Measurements from ENCODE around the gene GNB5. TPM values are rescaled to one million over a fixed set of nuclear protein-coding genes. Genes with fewer than 3 reads are reported as not detected.

Gene GNB5
- total RNA-seq, 6 experiments from 2014 or later = 24.1 to 37.1 (median 33.0) TPM

DNA sequence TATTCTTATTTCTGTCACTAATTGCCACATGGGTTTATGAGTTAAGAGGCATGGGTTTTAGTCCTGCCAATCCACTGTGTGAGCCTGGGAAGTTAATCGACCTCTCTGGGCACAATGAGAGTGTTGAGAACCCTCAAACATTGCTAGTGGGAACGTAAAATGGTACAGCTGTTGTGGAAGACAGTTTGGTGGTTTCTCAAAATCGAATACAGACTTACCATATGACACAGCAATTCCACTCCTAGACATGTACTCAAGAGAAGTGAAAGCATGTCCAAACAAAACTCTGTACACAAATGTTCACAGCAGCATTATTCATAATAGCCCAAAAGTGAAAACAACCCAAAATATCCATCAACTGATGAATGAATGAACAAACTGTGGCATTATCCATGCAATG lies 5.7 kb upstream of the GNB5 start:
- Mint-ChIP-seq H3K36me3 (ENCODE audit: low read depth) (no peaks in the 10 kb centered on the region), H3K9me3 (no peaks in the 10 kb centered on the region), H3K4me3 (no peak overlapping the region), H3K27me3 (ENCODE audit: insufficient read depth) (peaks cover 4% of the 10 kb centered on the region), H3K27ac (no peak overlapping the region), H3K4me1 (ENCODE audit: low read depth) (peaks cover 24% of the 10 kb centered on the region)
- TF ChIP-seq, protein P1, sequence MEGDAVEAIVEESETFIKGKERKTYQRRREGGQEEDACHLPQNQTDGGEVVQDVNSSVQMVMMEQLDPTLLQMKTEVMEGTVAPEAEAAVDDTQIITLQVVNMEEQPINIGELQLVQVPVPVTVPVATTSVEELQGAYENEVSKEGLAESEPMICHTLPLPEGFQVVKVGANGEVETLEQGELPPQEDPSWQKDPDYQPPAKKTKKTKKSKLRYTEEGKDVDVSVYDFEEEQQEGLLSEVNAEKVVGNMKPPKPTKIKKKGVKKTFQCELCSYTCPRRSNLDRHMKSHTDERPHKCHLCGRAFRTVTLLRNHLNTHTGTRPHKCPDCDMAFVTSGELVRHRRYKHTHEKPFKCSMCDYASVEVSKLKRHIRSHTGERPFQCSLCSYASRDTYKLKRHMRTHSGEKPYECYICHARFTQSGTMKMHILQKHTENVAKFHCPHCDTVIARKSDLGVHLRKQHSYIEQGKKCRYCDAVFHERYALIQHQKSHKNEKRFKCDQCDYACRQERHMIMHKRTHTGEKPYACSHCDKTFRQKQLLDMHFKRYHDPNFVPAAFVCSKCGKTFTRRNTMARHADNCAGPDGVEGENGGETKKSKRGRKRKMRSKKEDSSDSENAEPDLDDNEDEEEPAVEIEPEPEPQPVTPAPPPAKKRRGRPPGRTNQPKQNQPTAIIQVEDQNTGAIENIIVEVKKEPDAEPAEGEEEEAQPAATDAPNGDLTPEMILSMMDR (IDR thresholded peaks at IDR 0.05) = no peak
- DNase-seq = no peak

DNA sequence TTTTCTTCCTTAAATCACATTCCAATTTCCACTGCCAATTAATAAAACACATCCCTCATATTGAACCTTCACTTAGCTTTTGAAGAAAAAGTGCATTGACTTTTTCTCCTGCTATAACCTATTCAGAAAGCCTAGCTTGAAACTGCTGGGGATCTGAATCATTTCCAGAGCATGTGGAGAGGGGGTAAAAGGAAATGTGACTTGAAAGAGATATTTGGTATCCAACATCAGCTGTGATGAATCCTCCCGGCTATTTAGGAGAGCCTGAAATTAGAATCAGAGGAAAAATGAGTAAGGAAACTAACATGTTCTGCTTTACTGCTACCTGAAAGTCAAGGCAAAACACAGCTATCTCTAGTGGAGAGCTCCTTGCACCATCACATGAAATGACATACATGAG lies 2.6 kb upstream of the GNB5 start:
- TF ChIP-seq, protein P1 (IDR thresholded peaks at IDR 0.05) = no peak

DNA sequence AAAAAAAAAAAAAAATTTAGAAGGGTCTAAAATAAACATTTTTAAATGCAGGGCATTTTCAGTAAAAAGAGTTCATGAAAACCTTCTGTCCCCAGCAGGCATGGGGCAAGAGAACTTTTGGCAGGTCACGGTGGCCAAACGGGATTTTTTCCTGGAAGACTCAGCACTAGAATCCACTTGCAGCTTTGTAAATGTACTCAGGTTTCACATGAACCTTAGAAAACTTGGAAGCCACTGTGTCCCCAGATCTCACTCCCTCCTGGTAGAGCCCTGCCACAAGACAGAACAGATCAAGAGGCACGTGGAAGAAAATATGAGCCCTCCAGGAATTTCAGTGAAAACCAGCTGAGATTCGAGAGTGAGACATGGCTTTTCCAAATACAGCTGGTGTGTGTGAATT lies 2.1 kb upstream of the GNB5 start:
- Mint-ChIP-seq H3K4me3 (peak overlapping the region; percentile 56), H3K27me3 (ENCODE audit: insufficient read depth) (no peaks in the 10 kb centered on the region; the same call in none of the 2 replicates), H3K4me1 (ENCODE audit: low read depth) (peaks cover 22% of the 10 kb centered on the region), H3K36me3 (ENCODE audit: low read depth) (no peaks in the 10 kb centered on the region), H3K27ac (peak overlapping the region; percentile 59), H3K9me3 (no peaks in the 10 kb centered on the region)
- DNase-seq = no peak
- TF ChIP-seq, protein P1 (IDR thresholded peaks at IDR 0.05) = no peak

More for the DNA sequence above, 2.6 kb upstream of the GNB5 start:
- H3K27me3 Mint-ChIP-seq (ENCODE audit: insufficient read depth) = peaks cover under 1% of the 10 kb centered on the region
- peak overlapping the region; percentile 59 for H3K27ac Mint-ChIP-seq
- peaks cover 22% of the 10 kb centered on the region for H3K4me1 Mint-ChIP-seq (ENCODE audit: low read depth)
- peak overlapping the region; percentile 56; the same call in 1 of the 2 replicates for H3K4me3 Mint-ChIP-seq
- H3K36me3 Mint-ChIP-seq (ENCODE audit: low read depth) = no peaks in the 10 kb centered on the region
- no peaks in the 10 kb centered on the region for H3K9me3 Mint-ChIP-seq
- DNase-seq = no peak

DNA sequence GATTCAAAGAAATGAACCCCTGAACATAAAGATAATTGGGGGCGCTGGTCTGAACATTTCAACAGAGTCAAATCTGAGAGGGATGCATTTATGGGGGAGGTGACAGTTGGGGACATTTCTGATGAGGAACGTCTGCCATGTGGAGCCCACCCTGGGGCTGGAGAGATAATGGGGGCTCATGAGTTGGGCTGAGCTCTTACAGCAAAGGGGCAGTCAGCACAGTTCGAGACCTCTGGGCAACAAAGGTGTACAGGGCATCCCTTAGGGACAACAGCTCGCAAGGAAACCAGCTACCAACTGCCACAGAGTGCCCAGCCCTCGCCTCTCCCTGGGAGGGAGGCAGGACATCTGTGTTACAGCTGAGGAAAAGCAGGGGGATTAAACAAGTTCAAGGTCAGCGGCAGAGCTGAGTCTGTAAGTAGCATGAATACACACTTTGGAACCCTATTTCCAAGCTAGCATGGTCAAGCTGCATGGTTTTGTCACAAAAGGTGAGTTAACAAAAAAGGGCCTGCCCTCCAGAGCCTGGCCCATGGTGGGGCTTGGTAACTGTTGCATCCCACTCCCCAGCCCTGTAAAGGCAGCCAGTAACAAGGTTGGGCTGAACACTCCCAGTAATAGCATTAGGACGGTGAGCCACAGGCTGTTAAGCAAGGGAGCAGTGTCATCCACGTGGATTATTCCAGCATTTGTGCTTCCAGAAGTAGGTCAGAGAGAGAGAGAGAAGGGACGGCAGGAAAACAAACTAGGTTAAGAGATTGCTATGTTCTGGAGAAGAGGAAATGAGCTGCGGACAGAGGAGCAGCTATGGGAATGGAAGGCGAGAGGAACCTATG lies 4.3 kb downstream of the GNB5 start:
- H3K4me3 Mint-ChIP-seq = no peak overlapping the region
- H3K27me3 Mint-ChIP-seq (ENCODE audit: insufficient read depth) = peaks cover 6% of the 10 kb centered on the region; the same call in 1 of the 2 replicates
- H3K9me3 Mint-ChIP-seq = no peaks in the 10 kb centered on the region
- no peak for DNase-seq
- TF ChIP-seq, protein P1 (IDR thresholded peaks at IDR 0.05) = no peak
- H3K36me3 Mint-ChIP-seq (ENCODE audit: low read depth) = no peaks in the 10 kb centered on the region
- H3K27ac Mint-ChIP-seq = no peak overlapping the region
- H3K4me1 Mint-ChIP-seq (ENCODE audit: low read depth) = peaks cover 6% of the 10 kb centered on the region; the same call in 1 of the 2 replicates

DNA sequence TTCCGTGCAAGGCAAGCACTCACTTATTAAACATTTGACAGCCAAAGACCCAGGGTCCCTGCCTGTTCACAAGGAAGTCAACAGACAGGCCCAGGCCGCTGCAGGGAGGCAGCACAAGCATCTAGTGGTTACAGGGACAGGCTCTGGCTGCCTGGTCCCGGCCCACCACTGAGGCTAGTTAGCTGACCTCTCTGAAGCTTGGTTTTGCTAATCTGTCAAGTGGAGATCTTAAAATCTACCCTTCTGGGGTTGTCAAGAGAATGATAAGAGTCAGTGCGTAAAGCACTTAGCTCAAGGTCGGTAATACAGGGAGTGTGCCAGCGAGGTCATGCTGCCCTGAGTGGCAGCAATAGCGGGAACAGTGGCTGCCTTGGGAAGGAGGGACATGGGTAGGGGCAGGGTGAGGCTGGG lies 6.0 kb downstream of the GNB5 start:
- TF ChIP-seq, protein P1 (IDR thresholded peaks at IDR 0.05) = no peak
- Mint-ChIP-seq H3K27me3 (ENCODE audit: insufficient read depth) (peaks cover 7% of the 10 kb centered on the region; the same call in 1 of the 2 replicates), H3K27ac (no peak overlapping the region), H3K36me3 (ENCODE audit: low read depth) (no peaks in the 10 kb centered on the region), H3K4me3 (no peak overlapping the region), H3K4me1 (ENCODE audit: low read depth) (peaks cover 13% of the 10 kb centered on the region), H3K9me3 (no peaks in the 10 kb centered on the region)
- DNase-seq = no peak
